Mesothelial cell of epicardium (in vitro differentiated cells): ENCODE measurements around the gene PTH2. TPM values are rescaled to one million over a fixed set of nuclear protein-coding genes. Genes with fewer than 3 reads are reported as not detected.

Experiments used
- DNase-seq, 2 experiments: peaks; one replicate each; pipeline ENCODE4 v3.0.0; 2021; ENCODE audit warnings: low spot score in 2 of 2; ENCODE audit not compliant: unreplicated experiment in 2 of 2
- H3K27ac Mint-ChIP-seq: 2 replicates; pipeline ENCODE4 v1.8.0; 2021; ENCODE audit warnings: mixed read lengths
- H3K27me3 Mint-ChIP-seq: 2 replicates; pipeline ENCODE4 v1.8.0; 2021; ENCODE audit warnings: low read depth, mixed read lengths
- H3K36me3 Mint-ChIP-seq: 2 replicates; pipeline ENCODE4 v1.8.0; 2021; ENCODE audit warnings: mixed read lengths
- H3K4me1 Mint-ChIP-seq: 2 replicates; pipeline ENCODE4 v1.8.0; 2021; ENCODE audit warnings: mixed read lengths
- H3K4me3 Mint-ChIP-seq: 2 replicates; pipeline ENCODE4 v1.8.0; 2021; ENCODE audit warnings: mild to moderate bottlenecking, moderate library complexity, mixed read lengths
- H3K9me3 Mint-ChIP-seq: 2 replicates; pipeline ENCODE4 v1.8.0; 2021; ENCODE audit warnings: mixed read lengths
- total RNA-seq: library from RNA; stranded (reverse); gene quantifications from 3 replicates; pipeline ENCODE4 v1.2.1, GENCODE V29; 2021
- TF ChIP-seq, protein P1 (sequence below): fragments of 200-600 bp; sonication (generic); IDR thresholded peaks from one replicate; pipeline ENCODE4 v1.5.0; 2021; ENCODE audit warnings: antibody characterized with exemption; ENCODE audit not compliant: unreplicated experiment

Gene PTH2
- total RNA-seq, 1 donor from 2014 or later = not detected

DNA sequence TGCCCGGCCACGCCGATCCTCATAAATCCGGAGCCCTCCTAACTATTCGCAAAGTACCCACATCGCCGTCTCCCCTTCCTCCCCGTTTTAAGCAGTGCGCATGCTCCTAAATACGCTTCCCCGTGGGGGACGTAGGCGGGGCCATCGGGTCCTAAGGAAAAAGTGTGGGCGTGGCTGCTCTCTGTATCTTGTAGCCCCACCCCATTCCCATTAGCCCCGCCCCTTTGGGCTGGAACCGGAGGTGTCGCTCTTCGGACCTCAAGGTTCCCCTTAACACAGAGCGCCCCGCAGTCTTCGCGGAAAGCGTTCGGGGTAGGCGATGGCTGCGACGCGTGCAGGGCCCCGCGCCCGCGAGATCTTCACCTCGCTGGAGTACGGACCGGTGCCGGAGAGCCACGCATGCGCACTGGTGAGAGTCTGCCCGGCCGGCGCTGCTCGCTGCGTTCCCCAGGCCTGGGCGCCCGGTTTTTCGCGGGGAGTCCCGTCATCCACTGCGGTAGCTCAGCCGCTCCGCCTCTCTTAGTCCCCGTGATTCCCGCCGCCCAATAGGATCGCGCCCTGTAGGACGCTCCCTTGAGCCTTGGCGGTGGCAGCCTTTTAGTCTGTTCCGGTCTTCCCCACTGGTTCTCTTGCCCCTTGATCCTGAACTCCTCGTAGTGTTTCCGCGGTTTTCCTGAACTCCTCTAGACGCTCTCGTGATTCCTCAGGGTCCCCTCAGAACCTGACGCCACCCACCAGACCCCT is 29.9 kb upstream of the PTH2 start, which contains the start of gene ALDH16A1:
ALDH16A1 (plus strand) TSS at position 213 of the 744 bp plus-strand sequence; CDS start at position 320, 107 bp downstream.
- no peaks in the 10 kb centered on the region for H3K27me3 Mint-ChIP-seq
- TF ChIP-seq, protein P1, sequence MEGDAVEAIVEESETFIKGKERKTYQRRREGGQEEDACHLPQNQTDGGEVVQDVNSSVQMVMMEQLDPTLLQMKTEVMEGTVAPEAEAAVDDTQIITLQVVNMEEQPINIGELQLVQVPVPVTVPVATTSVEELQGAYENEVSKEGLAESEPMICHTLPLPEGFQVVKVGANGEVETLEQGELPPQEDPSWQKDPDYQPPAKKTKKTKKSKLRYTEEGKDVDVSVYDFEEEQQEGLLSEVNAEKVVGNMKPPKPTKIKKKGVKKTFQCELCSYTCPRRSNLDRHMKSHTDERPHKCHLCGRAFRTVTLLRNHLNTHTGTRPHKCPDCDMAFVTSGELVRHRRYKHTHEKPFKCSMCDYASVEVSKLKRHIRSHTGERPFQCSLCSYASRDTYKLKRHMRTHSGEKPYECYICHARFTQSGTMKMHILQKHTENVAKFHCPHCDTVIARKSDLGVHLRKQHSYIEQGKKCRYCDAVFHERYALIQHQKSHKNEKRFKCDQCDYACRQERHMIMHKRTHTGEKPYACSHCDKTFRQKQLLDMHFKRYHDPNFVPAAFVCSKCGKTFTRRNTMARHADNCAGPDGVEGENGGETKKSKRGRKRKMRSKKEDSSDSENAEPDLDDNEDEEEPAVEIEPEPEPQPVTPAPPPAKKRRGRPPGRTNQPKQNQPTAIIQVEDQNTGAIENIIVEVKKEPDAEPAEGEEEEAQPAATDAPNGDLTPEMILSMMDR = no peak
- no peaks in the 10 kb centered on the region for H3K9me3 Mint-ChIP-seq
- peak; percentile 97 to 99 for DNase-seq
- peaks cover 14% of the 10 kb centered on the region for H3K36me3 Mint-ChIP-seq
- H3K4me3 Mint-ChIP-seq = peak within 1 kb of the TSS; percentile 85
- peak within 1 kb of the TSS; percentile 100 for H3K27ac Mint-ChIP-seq
- peaks cover 18% of the 10 kb centered on the region for H3K4me1 Mint-ChIP-seq

DNA sequence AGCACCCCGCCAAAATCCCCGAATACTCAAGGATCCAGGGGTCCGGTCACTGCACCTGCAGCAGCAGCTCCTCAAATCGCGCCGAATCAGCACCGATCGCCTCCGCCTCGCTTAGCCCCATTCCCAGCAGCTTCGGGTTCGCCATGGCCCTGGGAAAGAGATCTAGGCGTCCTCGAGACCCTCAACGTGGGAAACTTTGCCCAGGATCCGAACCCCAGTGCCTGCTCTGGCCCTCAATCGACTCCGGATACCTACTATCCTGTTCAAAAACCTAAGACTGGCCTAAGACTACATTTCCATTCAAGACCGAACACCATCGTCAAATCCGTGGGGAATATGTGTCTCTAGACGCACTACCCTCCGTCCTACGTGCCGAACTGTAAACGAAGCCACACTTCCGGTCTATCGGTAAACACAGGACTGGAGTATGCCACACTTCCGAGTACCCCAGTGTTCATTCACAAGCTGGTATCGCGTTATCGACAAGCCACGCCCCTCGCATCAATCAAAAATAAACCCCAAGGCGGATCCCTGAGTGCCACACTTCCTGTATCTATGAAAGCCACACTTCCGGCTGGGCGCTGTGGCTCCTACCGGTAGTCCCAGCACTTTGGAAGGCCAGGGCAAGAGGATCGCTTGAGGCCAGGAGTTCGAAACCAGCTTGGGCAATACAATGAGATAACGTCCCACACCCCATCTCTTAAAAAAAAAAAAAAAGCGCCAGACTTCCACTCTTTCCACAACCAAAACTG is 28.4 kb upstream of the PTH2 start, which contains the start of gene PIH1D1:
PIH1D1 (minus strand) TSS at position 385 of the 752 bp plus-strand sequence; CDS start at position 145, 240 bp downstream.
- H3K4me3 Mint-ChIP-seq = peak within 1 kb of the TSS; percentile 85
- H3K27me3 Mint-ChIP-seq = no peaks in the 10 kb centered on the region
- DNase-seq = peak; percentile 81 to 94
- H3K36me3 Mint-ChIP-seq = peaks cover 16% of the 10 kb centered on the region
- H3K27ac Mint-ChIP-seq = peak within 1 kb of the TSS; percentile 100
- TF ChIP-seq, protein P1 = no peak
- H3K4me1 Mint-ChIP-seq = peaks cover 18% of the 10 kb centered on the region
- H3K9me3 Mint-ChIP-seq = no peaks in the 10 kb centered on the region

DNA sequence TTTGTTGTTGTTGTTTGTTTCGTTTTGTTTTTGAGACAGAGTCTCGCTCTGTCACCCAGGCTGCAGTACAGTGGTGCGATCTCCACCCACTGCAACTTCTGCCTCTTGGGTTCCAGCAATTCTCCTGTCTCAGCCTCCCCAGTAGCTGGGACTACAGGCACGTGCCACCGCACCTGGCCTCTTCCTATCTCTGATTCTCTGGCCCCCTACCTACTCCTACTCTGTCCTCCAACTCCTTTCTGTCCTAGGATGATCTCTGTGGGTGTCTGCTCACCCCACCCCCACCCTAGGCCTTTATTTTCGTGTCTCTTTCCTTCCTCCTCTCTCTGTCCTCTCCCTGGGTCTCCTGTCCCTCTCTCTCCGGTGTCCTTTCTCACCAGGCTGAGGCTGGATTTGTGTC is 27.2 kb upstream of the PTH2 start:
- Mint-ChIP-seq H3K4me3 (peak overlapping the region; percentile 85), H3K4me1 (peaks cover 18% of the 10 kb centered on the region), H3K27me3 (no peaks in the 10 kb centered on the region), H3K27ac (peak overlapping the region; percentile 56), H3K9me3 (no peaks in the 10 kb centered on the region), H3K36me3 (peaks cover 18% of the 10 kb centered on the region)
- TF ChIP-seq, protein P1 = no peak
- no peak for DNase-seq

DNA sequence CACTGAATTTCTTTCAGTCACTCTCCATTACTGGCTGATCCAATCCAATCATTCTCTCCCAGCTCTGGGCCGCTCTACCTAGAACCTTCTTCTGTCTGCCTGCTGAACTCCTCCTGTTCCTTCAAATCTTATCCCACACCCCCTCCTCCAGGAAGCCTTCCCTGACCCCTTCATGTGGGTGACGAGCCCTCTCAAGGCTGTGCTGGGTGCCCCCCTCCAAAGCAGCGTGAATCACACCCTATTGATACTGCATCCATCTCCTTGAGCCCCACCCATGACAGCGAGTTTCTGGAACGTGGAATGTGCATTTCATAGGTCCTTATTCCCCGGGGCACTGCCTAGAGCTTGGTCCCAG is 25.2 kb upstream of the PTH2 start:
- H3K27ac Mint-ChIP-seq = no peak overlapping the region
- peaks cover 15% of the 10 kb centered on the region for H3K4me1 Mint-ChIP-seq
- H3K27me3 Mint-ChIP-seq = peaks cover under 1% of the 10 kb centered on the region
- H3K9me3 Mint-ChIP-seq = no peaks in the 10 kb centered on the region
- no peak for DNase-seq
- peaks cover 18% of the 10 kb centered on the region for H3K36me3 Mint-ChIP-seq
- TF ChIP-seq, protein P1 = no peak
- H3K4me3 Mint-ChIP-seq = no peak overlapping the region

DNA sequence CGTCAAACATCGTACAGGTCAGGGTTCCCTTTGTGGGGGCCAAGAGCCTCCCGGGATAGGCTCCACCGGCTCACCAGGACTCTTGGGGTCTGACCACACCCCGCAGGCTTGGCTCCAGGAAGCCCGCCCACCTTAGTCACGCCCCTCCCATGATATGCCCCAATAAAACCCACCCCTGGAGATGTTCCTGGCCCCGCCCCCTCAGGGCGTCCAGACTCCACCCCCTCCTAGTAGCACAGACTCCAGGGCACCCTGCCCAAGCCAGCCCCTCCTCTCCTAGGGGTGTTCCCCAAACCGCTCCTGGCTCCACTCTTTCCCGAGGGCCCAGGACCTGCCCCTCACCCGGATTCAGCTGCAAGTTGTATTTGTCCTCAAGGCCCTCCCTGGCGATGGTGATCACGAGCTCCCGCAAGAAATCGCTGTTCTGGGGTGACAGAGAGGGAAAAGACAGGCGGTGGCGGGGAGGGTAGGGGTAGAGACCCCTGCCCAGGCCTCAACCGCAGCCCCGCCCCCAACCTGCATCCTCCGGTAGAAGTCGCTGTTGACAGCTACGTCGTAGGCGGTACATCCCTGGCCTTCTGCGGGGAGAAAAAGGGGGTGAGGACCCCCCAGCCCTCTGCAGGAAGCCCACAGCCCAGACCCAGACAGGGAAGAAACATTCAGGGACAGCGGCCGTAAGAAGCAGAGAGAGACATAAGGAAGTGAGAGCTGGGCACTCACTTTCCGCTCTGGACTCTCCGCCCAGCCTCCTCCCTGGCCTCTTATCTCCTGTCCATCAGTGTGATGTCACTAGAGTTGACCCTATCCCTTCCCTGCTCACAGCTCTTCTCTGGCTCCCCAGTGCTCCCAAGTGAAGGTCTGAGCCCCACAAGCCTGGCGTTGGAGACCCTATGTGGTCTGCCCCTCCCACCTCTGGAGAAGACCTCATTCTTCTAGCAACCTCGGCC is 24.5 kb upstream of the PTH2 start:
- Mint-ChIP-seq H3K9me3 (no peaks in the 10 kb centered on the region), H3K27ac (no peak overlapping the region), H3K4me3 (no peak overlapping the region), H3K36me3 (peaks cover 18% of the 10 kb centered on the region), H3K4me1 (peaks cover 13% of the 10 kb centered on the region), H3K27me3 (peaks cover 7% of the 10 kb centered on the region)
- DNase-seq = no peak
- TF ChIP-seq, protein P1 = no peak
